HepG2 (cell line): ENCODE results near the gene NCAPD2.

Source experiments
- CTCF ChIP-seq: sonication (generic); formaldehyde crosslinking; IDR thresholded peaks from 2 replicates; pipeline ENCODE4 v1.5.0; 2020; ENCODE audit warnings: mild to moderate bottlenecking, missing genetic modification reagents, moderate library complexity
- FOXJ3 ChIP-seq: sonication (generic); formaldehyde crosslinking; IDR thresholded peaks from 2 replicates; pipeline ENCODE4 v1.4.0; 2020; ENCODE audit warnings: missing genetic modification reagents, mild to moderate bottlenecking, borderline replicate concordance
- MAFG ChIP-seq: sonication (generic); formaldehyde crosslinking; IDR thresholded peaks from 2 replicates; pipeline ENCODE4 v1.5.1; 2020; ENCODE audit warnings: mild to moderate bottlenecking, missing genetic modification reagents
- MAFK ChIP-seq, 2 experiments: IDR thresholded peaks in 1 of 2; conservative IDR thresholded peaks in 1 of 2; 2 replicates each; pipeline ENCODE4 v1.6.1; 2011; ENCODE audit warnings: improper control_type of control experiment in 2 of 2, low read length in 2 of 2

- TF ChIP-seq MAFK (conservative IDR thresholded peaks at IDR 0.05 in 1 of 2, IDR thresholded peaks at IDR 0.05 in 1 of 2; ENCODE audit: low read length in 2 of 2) (no peak), MAFG (CRISPR knock-in tag) (no peak), CTCF (CRISPR knock-in tag) (no peak), FOXJ3 (no peak)
Observed at GRCh38 chr12:6535960-6536847, 42.3 kb downstream of the NCAPD2 start.
